Astrocyte (in vitro differentiated cells and primary cell): Measurements from ENCODE around the gene SPPL2B. TPM values are rescaled to one million over a fixed set of nuclear protein-coding genes. Genes with fewer than 3 reads are reported as not detected.

ENCODE experiments used
- DNase-seq: peaks from one replicate; pipeline ENCODE4 v3.0.0-alpha.2; 2010; ENCODE audit warnings: low read depth
- FAIRE-seq: peaks from 2 replicates; lab custom pipeline; 2011; peaks lifted over from hg19 to GRCh38; lab: Jason Lieb, UNC
- H2AFZ ChIP-seq: 2 replicates; pipeline ENCODE4 v1.6.0; 2012; ENCODE audit warnings: low read depth, low read length, inconsistent platforms
- H3K27ac ChIP-seq: 2 replicates; pipeline ENCODE4 v1.5.1; 2011; ENCODE audit warnings: low read depth, low read length, inconsistent platforms
- H3K27me3 ChIP-seq: 2 replicates; pipeline ENCODE4 v1.6.0; 2011; ENCODE audit warnings: low read length, inconsistent platforms; ENCODE audit not compliant: insufficient read depth
- H3K36me3 ChIP-seq: 2 replicates; pipeline ENCODE4 v1.5.1; 2011; ENCODE audit warnings: low read length, inconsistent platforms; ENCODE audit not compliant: insufficient read depth
- H3K4me1 ChIP-seq: 2 replicates; pipeline ENCODE4 v1.5.1; 2011; ENCODE audit warnings: low read length, inconsistent platforms; ENCODE audit not compliant: insufficient read depth
- H3K4me2 ChIP-seq: 2 replicates; pipeline ENCODE4 v1.6.0; 2012; ENCODE audit warnings: low read length, inconsistent platforms
- H3K4me3 ChIP-seq: 2 replicates; pipeline ENCODE4 v1.5.1; 2011; ENCODE audit warnings: low read depth, mild to moderate bottlenecking, low read length, inconsistent platforms; ENCODE audit not compliant: insufficient read depth
- H3K79me2 ChIP-seq: 2 replicates; pipeline ENCODE4 v1.6.0; 2012; ENCODE audit warnings: mild to moderate bottlenecking, low read length, inconsistent platforms; ENCODE audit not compliant: insufficient read depth
- H3K9ac ChIP-seq: 2 replicates; pipeline ENCODE4 v1.6.0; 2012; ENCODE audit warnings: mild to moderate bottlenecking, low read length, inconsistent platforms
- H3K9me3 ChIP-seq: 2 replicates; pipeline ENCODE4 v1.5.1; 2012; ENCODE audit warnings: low read depth, mild to moderate bottlenecking, low read length, inconsistent platforms; ENCODE audit not compliant: insufficient read depth
- H4K20me1 ChIP-seq: 2 replicates; pipeline ENCODE4 v1.6.0; 2012; ENCODE audit warnings: low read length, inconsistent platforms; ENCODE audit not compliant: insufficient read depth
- H3K27ac Mint-ChIP-seq: one replicate; pipeline ENCODE4 v1.8.0; 2021; ENCODE audit warnings: mild to moderate bottlenecking, mixed read lengths; ENCODE audit not compliant: unreplicated experiment
- H3K27me3 Mint-ChIP-seq: one replicate; pipeline ENCODE4 v1.8.0; 2021; ENCODE audit warnings: low read depth, mixed read lengths; ENCODE audit not compliant: unreplicated experiment
- H3K36me3 Mint-ChIP-seq: one replicate; pipeline ENCODE4 v1.8.0; 2021; ENCODE audit warnings: low read depth, mixed read lengths; ENCODE audit not compliant: unreplicated experiment
- H3K4me1 Mint-ChIP-seq: one replicate; pipeline ENCODE4 v1.8.0; 2021; ENCODE audit warnings: low read depth, mixed read lengths; ENCODE audit not compliant: unreplicated experiment
- H3K4me3 Mint-ChIP-seq: one replicate; pipeline ENCODE4 v1.8.0; 2021; ENCODE audit warnings: mild to moderate bottlenecking, moderate library complexity, mixed read lengths; ENCODE audit not compliant: unreplicated experiment
- H3K9me3 Mint-ChIP-seq: one replicate; pipeline ENCODE4 v1.8.0; 2021; ENCODE audit warnings: mild to moderate bottlenecking, mixed read lengths; ENCODE audit not compliant: unreplicated experiment
- CTCF ChIP-seq: IDR thresholded peaks from 2 replicates; pipeline ENCODE4 v1.5.1; 2011; ENCODE audit warnings: low read depth, mild to moderate bottlenecking, inconsistent platforms, low read length, moderate library complexity; ENCODE audit not compliant: insufficient read depth
- EZH2 ChIP-seq: IDR thresholded peaks from 2 replicates; pipeline ENCODE4 v1.6.1; 2012; ENCODE audit warnings: mild to moderate bottlenecking, low read length, inconsistent platforms; ENCODE audit not compliant: insufficient read depth
- total RNA-seq: library from RNA; stranded (reverse); gene quantifications from 2 replicates; pipeline ENCODE4 v1.2.1, GENCODE V29; 2021

Gene SPPL2B
- total RNA-seq, 1 donor from 2014 or later: 55.4 TPM

GRCh38 chr19:2353887-2354592 is 25.6 kb downstream of the SPPL2B start:
- H3K4me1 Mint-ChIP-seq: no peaks in the 10 kb centered on the region
- Histone ChIP-seq H2AFZ (no peak overlapping the region), H3K79me2 (no peaks in the 10 kb centered on the region), H3K4me2 (no peak overlapping the region), H3K9ac (no peak overlapping the region), H3K4me3 (no peak overlapping the region), H3K9me3 (no peaks in the 10 kb centered on the region), H3K27ac (no peak overlapping the region), H3K27me3 (peaks cover 7% of the 10 kb centered on the region), H3K36me3 (no peaks in the 10 kb centered on the region), H3K4me1 (no peaks in the 10 kb centered on the region), H4K20me1 (peaks cover 4% of the 10 kb centered on the region)
- H3K4me3 Mint-ChIP-seq: no peak overlapping the region
- DNase-seq: no peak
- no peak for FAIRE-seq
- no peak overlapping the region for H3K27ac Mint-ChIP-seq
- TF ChIP-seq EZH2: no peak
- no peak for TF ChIP-seq CTCF
- H3K27me3 Mint-ChIP-seq: peaks cover 6% of the 10 kb centered on the region
- no peaks in the 10 kb centered on the region for H3K9me3 Mint-ChIP-seq
- H3K36me3 Mint-ChIP-seq: no peaks in the 10 kb centered on the region

- H3K36me3 Mint-ChIP-seq: no peaks in the 10 kb centered on the region
- no peak overlapping the region for H3K27ac Mint-ChIP-seq
- H3K4me3 ChIP-seq: no peak overlapping the region
- peaks cover 4% of the 10 kb centered on the region for H4K20me1 ChIP-seq
- H3K4me1 ChIP-seq: no peaks in the 10 kb centered on the region
- H3K4me1 Mint-ChIP-seq: no peaks in the 10 kb centered on the region
- DNase-seq: no peak
- H3K79me2 ChIP-seq: no peaks in the 10 kb centered on the region
- H2AFZ ChIP-seq: no peak overlapping the region
- H3K27ac ChIP-seq: no peak overlapping the region
- H3K27me3 Mint-ChIP-seq: peaks cover 8% of the 10 kb centered on the region
- peaks cover 9% of the 10 kb centered on the region for H3K27me3 ChIP-seq
- TF ChIP-seq EZH2 (no peak), CTCF (no peak)
- H3K9me3 Mint-ChIP-seq: no peaks in the 10 kb centered on the region
- no peak overlapping the region for H3K4me2 ChIP-seq
- H3K9me3 ChIP-seq: no peaks in the 10 kb centered on the region
- H3K4me3 Mint-ChIP-seq: no peak overlapping the region
- no peak for FAIRE-seq
- H3K9ac ChIP-seq: no peak overlapping the region
- no peaks in the 10 kb centered on the region for H3K36me3 ChIP-seq
Observed at GRCh38 chr19:2354670-2355069, 26.2 kb downstream of the SPPL2B start.
